Activated B cell treated with CpG ODN at 0.5 μM for 24 hours (primary cell): ENCODE measurements around the gene DNAI4. TPM values are rescaled to one million over a fixed set of nuclear protein-coding genes. Genes with fewer than 3 reads are reported as not detected.

Experiments
- ATAC-seq: fragments of 200-7000 bp; cut with Tn5 transposase; one replicate; pipeline ENCODE4 v1.10.0; 2021; ENCODE audit warnings: low read depth, mild to moderate bottlenecking, moderate library complexity
- CTCF ChIA-PET: fragments of 350-600 bp; sonication (Branson Sonifier 250); formaldehyde crosslinking; loops from one replicate; lab custom pipeline; 2021; ENCODE audit warnings: antibody characterized with exemption; lab: Charles Lee
- POLR2A ChIA-PET: fragments of 350-600 bp; sonication (Branson Sonifier 250); formaldehyde crosslinking; loops from one replicate; lab custom pipeline; 2021; ENCODE audit warnings: antibody characterized with exemption; lab: Charles Lee
- DNase-seq: peaks from one replicate; pipeline ENCODE4 v3.0.0; 2022
- H3K27ac Mint-ChIP-seq: one replicate; pipeline ENCODE4 v1.8.0; 2020; ENCODE audit warnings: mixed read lengths
- H3K27me3 Mint-ChIP-seq: one replicate; pipeline ENCODE4 v1.8.0; 2021; ENCODE audit warnings: mixed read lengths
- H3K36me3 Mint-ChIP-seq: one replicate; pipeline ENCODE4 v1.8.0; 2021; ENCODE audit warnings: low read depth, mixed read lengths
- H3K4me1 Mint-ChIP-seq: one replicate; pipeline ENCODE4 v1.8.0; 2021; ENCODE audit warnings: mixed read lengths
- H3K4me3 Mint-ChIP-seq: one replicate; pipeline ENCODE4 v1.8.0; 2020; ENCODE audit warnings: mild to moderate bottlenecking, mixed read lengths
- H3K9me3 Mint-ChIP-seq: one replicate; pipeline ENCODE4 v1.8.0; 2020; ENCODE audit warnings: mixed read lengths
- intact Hi-C: fragments of 100-400 bp; cut with micrococcal nuclease; formaldehyde crosslinking; loops from one replicate; pipeline ENCODE4 v1.15.1; 2024
- total RNA-seq: library from RNA; stranded (reverse); gene quantifications from 2 replicates; pipeline ENCODE4 v1.2.3, GENCODE V29; 2022
- TF ChIP-seq, protein P1 (sequence below): fragments of 200-600 bp; IDR thresholded peaks from one replicate; pipeline ENCODE4 v1.8.0; 2022; ENCODE audit warnings: antibody characterized with exemption, mild to moderate bottlenecking

The DNAI4 gene
- total RNA-seq, 1 donor from 2014 or later = 0.75 TPM

DNA sequence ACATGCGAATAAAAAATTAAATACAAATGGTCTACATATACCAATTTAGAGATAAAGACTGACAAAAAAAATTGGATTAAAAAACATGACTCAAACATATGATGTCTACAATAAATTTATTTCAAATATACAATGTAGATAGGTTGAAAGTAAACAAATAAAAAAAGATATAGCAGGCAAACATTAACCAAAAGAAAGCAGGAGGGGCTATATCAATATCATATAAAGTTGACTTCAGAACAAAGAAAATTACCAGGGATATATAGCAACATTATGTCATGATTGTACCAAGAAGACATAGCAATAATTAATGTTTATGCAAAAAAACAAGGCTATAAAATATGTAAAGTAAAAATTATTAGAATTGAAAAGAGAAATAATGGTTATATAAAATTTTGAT is 73.7 kb downstream of the DNAI4 start:
- no peak overlapping the region for H3K4me3 Mint-ChIP-seq

DNA sequence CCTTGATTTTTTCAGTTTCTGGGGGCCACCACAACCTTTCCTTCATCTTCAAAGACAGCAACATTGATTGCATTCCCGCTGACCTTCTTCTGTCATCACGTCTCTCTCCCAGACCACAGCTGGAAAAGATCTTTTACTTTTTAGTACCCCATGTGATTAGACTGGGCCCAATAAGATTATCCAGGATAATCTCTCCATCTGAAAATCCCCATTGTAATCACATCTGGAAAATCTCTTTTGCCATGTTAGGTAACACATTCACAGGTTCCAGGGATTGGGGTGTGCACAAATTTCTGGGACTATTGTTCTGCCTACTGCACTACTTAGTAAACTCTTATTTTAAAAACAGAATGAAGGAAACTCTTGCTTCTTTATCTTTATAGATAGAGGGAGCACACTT is 76.5 kb downstream of the DNAI4 start:
- DNase-seq (no peak), ATAC-seq (no peak)
- Mint-ChIP-seq H3K36me3 (no peaks in the 10 kb centered on the region), H3K4me3 (no peak overlapping the region), H3K27ac (no peak overlapping the region), H3K4me1 (peaks cover 2% of the 10 kb centered on the region), H3K9me3 (peaks cover 19% of the 10 kb centered on the region), H3K27me3 (no peaks in the 10 kb centered on the region)
- ChIA-PET CTCF (no interaction called here), POLR2A (no interaction called here)
- TF ChIP-seq, protein P1, sequence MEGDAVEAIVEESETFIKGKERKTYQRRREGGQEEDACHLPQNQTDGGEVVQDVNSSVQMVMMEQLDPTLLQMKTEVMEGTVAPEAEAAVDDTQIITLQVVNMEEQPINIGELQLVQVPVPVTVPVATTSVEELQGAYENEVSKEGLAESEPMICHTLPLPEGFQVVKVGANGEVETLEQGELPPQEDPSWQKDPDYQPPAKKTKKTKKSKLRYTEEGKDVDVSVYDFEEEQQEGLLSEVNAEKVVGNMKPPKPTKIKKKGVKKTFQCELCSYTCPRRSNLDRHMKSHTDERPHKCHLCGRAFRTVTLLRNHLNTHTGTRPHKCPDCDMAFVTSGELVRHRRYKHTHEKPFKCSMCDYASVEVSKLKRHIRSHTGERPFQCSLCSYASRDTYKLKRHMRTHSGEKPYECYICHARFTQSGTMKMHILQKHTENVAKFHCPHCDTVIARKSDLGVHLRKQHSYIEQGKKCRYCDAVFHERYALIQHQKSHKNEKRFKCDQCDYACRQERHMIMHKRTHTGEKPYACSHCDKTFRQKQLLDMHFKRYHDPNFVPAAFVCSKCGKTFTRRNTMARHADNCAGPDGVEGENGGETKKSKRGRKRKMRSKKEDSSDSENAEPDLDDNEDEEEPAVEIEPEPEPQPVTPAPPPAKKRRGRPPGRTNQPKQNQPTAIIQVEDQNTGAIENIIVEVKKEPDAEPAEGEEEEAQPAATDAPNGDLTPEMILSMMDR = no peak
- intact Hi-C loops = no loop called here

More for the DNA sequence above, 73.7 kb downstream of the DNAI4 start:
- Mint-ChIP-seq H3K27ac (no peak overlapping the region), H3K36me3 (no peaks in the 10 kb centered on the region), H3K27me3 (no peaks in the 10 kb centered on the region), H3K9me3 (peaks cover 23% of the 10 kb centered on the region), H3K4me1 (peaks cover 2% of the 10 kb centered on the region)
- TF ChIP-seq, protein P1 = no peak
- intact Hi-C loops = no loop called here
- ChIA-PET CTCF (no interaction called here), POLR2A (no interaction called here)
- ATAC-seq (no peak), DNase-seq (no peak)

DNA sequence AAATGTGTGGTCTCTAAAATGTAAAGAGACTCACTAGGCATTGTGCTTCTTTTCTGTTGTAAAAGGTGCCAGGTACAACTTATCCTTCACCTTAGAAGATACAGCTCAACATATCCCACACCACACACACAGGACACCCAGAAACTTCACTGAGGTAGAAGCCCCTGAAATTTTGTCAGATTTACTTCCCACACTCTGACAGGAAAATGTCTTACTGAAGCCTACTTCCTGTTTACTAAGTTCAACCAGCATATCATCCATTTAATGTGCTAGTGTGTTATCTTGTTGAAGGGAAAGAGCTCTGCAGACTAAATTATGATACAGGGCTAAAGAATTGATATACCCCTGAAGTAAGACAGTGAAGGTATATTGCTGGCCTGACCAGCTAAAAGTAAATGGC is 83.7 kb downstream of the DNAI4 start:
- H3K27me3 Mint-ChIP-seq = no peaks in the 10 kb centered on the region
- H3K4me3 Mint-ChIP-seq = peak overlapping the region; percentile 48
- POLR2A ChIA-PET = no interaction called here
- intact Hi-C loops = no loop called here
- TF ChIP-seq, protein P1 = no peak
- peaks cover 18% of the 10 kb centered on the region for H3K4me1 Mint-ChIP-seq
- ATAC-seq (no peak), DNase-seq (no peak)
- H3K9me3 Mint-ChIP-seq = no peaks in the 10 kb centered on the region
- peak overlapping the region; percentile 18 for H3K27ac Mint-ChIP-seq
- no peaks in the 10 kb centered on the region for H3K36me3 Mint-ChIP-seq
- CTCF ChIA-PET = no interaction called here

DNA sequence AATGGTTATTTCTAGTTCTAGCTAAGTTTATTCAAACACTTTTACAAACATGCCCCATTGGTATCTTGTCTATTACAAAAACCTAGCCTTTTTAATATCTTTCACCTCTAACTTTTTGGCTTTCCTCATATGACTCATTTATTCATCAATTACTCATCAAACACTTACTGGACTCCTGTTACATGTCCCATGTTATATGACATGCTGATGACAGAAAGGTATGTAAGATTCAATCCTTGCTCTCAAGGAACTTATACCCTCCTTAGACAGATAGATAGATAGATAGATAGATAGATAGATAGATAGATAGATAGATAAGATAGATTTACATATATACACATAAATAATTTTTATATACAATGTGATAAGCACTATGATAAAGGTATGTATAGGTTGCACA is 89.7 kb downstream of the DNAI4 start:
- no peak overlapping the region for H3K4me3 Mint-ChIP-seq
- ATAC-seq = no peak

DNA sequence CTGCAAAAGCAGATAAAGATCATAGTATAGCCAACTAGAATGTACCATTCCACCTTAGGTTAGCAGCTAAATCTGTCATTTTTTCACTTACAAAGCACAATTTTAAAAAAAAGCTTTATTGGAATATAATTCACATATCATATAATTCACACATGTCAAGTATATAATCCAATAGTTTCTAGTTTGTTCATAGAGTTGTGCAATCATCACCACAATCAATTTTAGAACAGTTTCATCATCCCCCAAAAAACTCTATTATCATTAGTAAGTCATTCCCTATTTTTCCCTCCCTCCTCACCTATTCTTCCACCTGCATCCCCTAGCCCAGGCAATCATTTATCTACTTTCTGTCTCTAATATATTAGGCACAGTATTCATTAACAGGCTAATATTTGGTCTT is 91.5 kb downstream of the DNAI4 start:
- Mint-ChIP-seq H3K27ac (no peak overlapping the region), H3K36me3 (no peaks in the 10 kb centered on the region), H3K27me3 (peaks cover 1% of the 10 kb centered on the region), H3K4me1 (no peaks in the 10 kb centered on the region), H3K9me3 (no peaks in the 10 kb centered on the region), H3K4me3 (no peak overlapping the region)
- ATAC-seq (no peak), DNase-seq (no peak)
- intact Hi-C loops = no loop called here
- CTCF ChIA-PET = no interaction called here
- TF ChIP-seq, protein P1 = no peak
- POLR2A ChIA-PET = no interaction called here

More for the DNA sequence above, 89.7 kb downstream of the DNAI4 start:
- Mint-ChIP-seq H3K9me3 (no peaks in the 10 kb centered on the region), H3K36me3 (no peaks in the 10 kb centered on the region), H3K27me3 (no peaks in the 10 kb centered on the region), H3K27ac (no peak overlapping the region), H3K4me1 (no peaks in the 10 kb centered on the region)
- TF ChIP-seq, protein P1 = no peak
- ChIA-PET POLR2A (no interaction called here), CTCF (no interaction called here)
- DNase-seq = no peak
- intact Hi-C loops = no loop called here
